Measurements from ENCODE around the gene FIS1.

DNA sequence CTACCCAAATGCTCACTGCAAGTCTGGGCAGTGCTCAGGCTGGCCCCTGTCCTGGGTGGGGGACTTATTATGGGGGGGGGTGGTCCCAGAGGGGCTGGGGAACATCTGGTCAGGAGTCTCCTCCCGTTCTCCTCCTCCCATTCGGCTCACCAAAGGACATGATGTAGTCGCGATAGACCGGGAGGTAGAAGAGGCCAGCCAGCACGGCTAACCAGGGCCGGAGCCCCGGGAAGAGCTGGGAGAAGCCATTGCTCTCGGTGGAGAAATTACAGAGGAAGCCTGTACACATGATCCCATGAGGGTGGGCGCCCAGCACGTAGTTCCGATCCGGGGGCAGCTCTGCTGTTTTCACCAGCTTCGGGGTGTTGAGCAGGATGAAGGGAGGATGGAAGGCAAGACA, 46.4 kb downstream of the FIS1 start:
- TF ChIP-seq, protein P1, sequence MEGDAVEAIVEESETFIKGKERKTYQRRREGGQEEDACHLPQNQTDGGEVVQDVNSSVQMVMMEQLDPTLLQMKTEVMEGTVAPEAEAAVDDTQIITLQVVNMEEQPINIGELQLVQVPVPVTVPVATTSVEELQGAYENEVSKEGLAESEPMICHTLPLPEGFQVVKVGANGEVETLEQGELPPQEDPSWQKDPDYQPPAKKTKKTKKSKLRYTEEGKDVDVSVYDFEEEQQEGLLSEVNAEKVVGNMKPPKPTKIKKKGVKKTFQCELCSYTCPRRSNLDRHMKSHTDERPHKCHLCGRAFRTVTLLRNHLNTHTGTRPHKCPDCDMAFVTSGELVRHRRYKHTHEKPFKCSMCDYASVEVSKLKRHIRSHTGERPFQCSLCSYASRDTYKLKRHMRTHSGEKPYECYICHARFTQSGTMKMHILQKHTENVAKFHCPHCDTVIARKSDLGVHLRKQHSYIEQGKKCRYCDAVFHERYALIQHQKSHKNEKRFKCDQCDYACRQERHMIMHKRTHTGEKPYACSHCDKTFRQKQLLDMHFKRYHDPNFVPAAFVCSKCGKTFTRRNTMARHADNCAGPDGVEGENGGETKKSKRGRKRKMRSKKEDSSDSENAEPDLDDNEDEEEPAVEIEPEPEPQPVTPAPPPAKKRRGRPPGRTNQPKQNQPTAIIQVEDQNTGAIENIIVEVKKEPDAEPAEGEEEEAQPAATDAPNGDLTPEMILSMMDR (IDR thresholded peaks at IDR 0.05) = no peak
- no peak for TF ChIP-seq EZH2 (IDR thresholded peaks at IDR 0.05)
